Erythroblast (primary cell): Measurements from ENCODE around the gene MICAL3.

Experiments used
- DNase-seq, 2 experiments: peaks; one replicate each; lab custom pipeline; 2025; lab: John Stamatoyannopoulos, UW
- GATA1 ChIP-seq: IDR thresholded peaks from 2 replicates; pipeline ENCODE4 v1.6.1; 2011; ENCODE audit warnings: low read depth, mild to moderate bottlenecking, control low read depth, low read length, moderate library complexity
- POLR2A ChIP-seq: IDR thresholded peaks from 2 replicates; pipeline ENCODE4 v1.6.1; 2011; ENCODE audit warnings: mild to moderate bottlenecking, low read length

MICAL3 gene

GRCh38 chr22:17785185-17786184, 238.9 kb downstream of the MICAL3 start:
- DNase-seq = peak; percentile 69 to 78
- no peak for TF ChIP-seq POLR2A
- TF ChIP-seq GATA1 = no peak

GRCh38 chr22:17784776-17785175, 239.6 kb downstream of the MICAL3 start:
- TF ChIP-seq GATA1 (no peak), POLR2A (no peak)
- DNase-seq = no peak

- TF ChIP-seq POLR2A (no peak), GATA1 (no peak)
- DNase-seq = no peak
Measured at GRCh38 chr22:17783773-17784480, 240.4 kb downstream of the MICAL3 start.

- DNase-seq = no peak
- TF ChIP-seq POLR2A (no peak), GATA1 (no peak)
Measured at GRCh38 chr22:17783312-17783711, 241.0 kb downstream of the MICAL3 start.

- DNase-seq = no peak
- no peak for TF ChIP-seq GATA1
- no peak for TF ChIP-seq POLR2A
Measured at GRCh38 chr22:17782621-17783020, 241.7 kb downstream of the MICAL3 start.

- no peak for DNase-seq
- TF ChIP-seq GATA1 (no peak), POLR2A (no peak)
Measured at GRCh38 chr22:17782158-17782557, 242.2 kb downstream of the MICAL3 start.

GRCh38 chr22:17781319-17782031, 242.9 kb downstream of the MICAL3 start:
- TF ChIP-seq POLR2A = no peak
- TF ChIP-seq GATA1 = no peak
- DNase-seq = peak; percentile 35 to 51

GRCh38 chr22:17780741-17781318, 243.5 kb downstream of the MICAL3 start:
- no peak for DNase-seq
- TF ChIP-seq GATA1 (no peak), POLR2A (no peak)

GRCh38 chr22:17780116-17780740, 244.1 kb downstream of the MICAL3 start:
- DNase-seq = no peak
- no peak for TF ChIP-seq POLR2A
- no peak for TF ChIP-seq GATA1

GRCh38 chr22:17779286-17780115, 244.9 kb downstream of the MICAL3 start:
- TF ChIP-seq POLR2A = no peak
- TF ChIP-seq GATA1 = no peak
- DNase-seq = no peak

- no peak for DNase-seq
- no peak for TF ChIP-seq GATA1
- TF ChIP-seq POLR2A = no peak
Measured at GRCh38 chr22:17778412-17778976, 245.9 kb downstream of the MICAL3 start.

GRCh38 chr22:17777717-17778044, 246.7 kb downstream of the MICAL3 start:
- no peak for DNase-seq
- TF ChIP-seq POLR2A (no peak), GATA1 (no peak)
